Astrocyte (in vitro differentiated cells and primary cell): ENCODE results near the gene ITLN2. TPM values are rescaled to one million over a fixed set of nuclear protein-coding genes. Genes with fewer than 3 reads are reported as not detected.

Source experiments
- DNase-seq: peaks from one replicate; pipeline ENCODE4 v3.0.0-alpha.2; 2010; ENCODE audit warnings: low read depth
- FAIRE-seq: peaks from 2 replicates; lab custom pipeline; 2011; peaks lifted over from hg19 to GRCh38; lab: Jason Lieb, UNC
- H2AFZ ChIP-seq: 2 replicates; pipeline ENCODE4 v1.6.0; 2012; ENCODE audit warnings: low read depth, low read length, inconsistent platforms
- H3K27ac ChIP-seq: 2 replicates; pipeline ENCODE4 v1.5.1; 2011; ENCODE audit warnings: low read depth, low read length, inconsistent platforms
- H3K27me3 ChIP-seq: 2 replicates; pipeline ENCODE4 v1.6.0; 2011; ENCODE audit warnings: low read length, inconsistent platforms; ENCODE audit not compliant: insufficient read depth
- H3K36me3 ChIP-seq: 2 replicates; pipeline ENCODE4 v1.5.1; 2011; ENCODE audit warnings: low read length, inconsistent platforms; ENCODE audit not compliant: insufficient read depth
- H3K4me1 ChIP-seq: 2 replicates; pipeline ENCODE4 v1.5.1; 2011; ENCODE audit warnings: low read length, inconsistent platforms; ENCODE audit not compliant: insufficient read depth
- H3K4me2 ChIP-seq: 2 replicates; pipeline ENCODE4 v1.6.0; 2012; ENCODE audit warnings: low read length, inconsistent platforms
- H3K4me3 ChIP-seq: 2 replicates; pipeline ENCODE4 v1.5.1; 2011; ENCODE audit warnings: low read depth, mild to moderate bottlenecking, low read length, inconsistent platforms; ENCODE audit not compliant: insufficient read depth
- H3K79me2 ChIP-seq: 2 replicates; pipeline ENCODE4 v1.6.0; 2012; ENCODE audit warnings: mild to moderate bottlenecking, low read length, inconsistent platforms; ENCODE audit not compliant: insufficient read depth
- H3K9ac ChIP-seq: 2 replicates; pipeline ENCODE4 v1.6.0; 2012; ENCODE audit warnings: mild to moderate bottlenecking, low read length, inconsistent platforms
- H3K9me3 ChIP-seq: 2 replicates; pipeline ENCODE4 v1.5.1; 2012; ENCODE audit warnings: low read depth, mild to moderate bottlenecking, low read length, inconsistent platforms; ENCODE audit not compliant: insufficient read depth
- H4K20me1 ChIP-seq: 2 replicates; pipeline ENCODE4 v1.6.0; 2012; ENCODE audit warnings: low read length, inconsistent platforms; ENCODE audit not compliant: insufficient read depth
- H3K27ac Mint-ChIP-seq: one replicate; pipeline ENCODE4 v1.8.0; 2021; ENCODE audit warnings: mild to moderate bottlenecking, mixed read lengths; ENCODE audit not compliant: unreplicated experiment
- H3K27me3 Mint-ChIP-seq: one replicate; pipeline ENCODE4 v1.8.0; 2021; ENCODE audit warnings: low read depth, mixed read lengths; ENCODE audit not compliant: unreplicated experiment
- H3K36me3 Mint-ChIP-seq: one replicate; pipeline ENCODE4 v1.8.0; 2021; ENCODE audit warnings: low read depth, mixed read lengths; ENCODE audit not compliant: unreplicated experiment
- H3K4me1 Mint-ChIP-seq: one replicate; pipeline ENCODE4 v1.8.0; 2021; ENCODE audit warnings: low read depth, mixed read lengths; ENCODE audit not compliant: unreplicated experiment
- H3K4me3 Mint-ChIP-seq: one replicate; pipeline ENCODE4 v1.8.0; 2021; ENCODE audit warnings: mild to moderate bottlenecking, moderate library complexity, mixed read lengths; ENCODE audit not compliant: unreplicated experiment
- H3K9me3 Mint-ChIP-seq: one replicate; pipeline ENCODE4 v1.8.0; 2021; ENCODE audit warnings: mild to moderate bottlenecking, mixed read lengths; ENCODE audit not compliant: unreplicated experiment
- CTCF ChIP-seq: IDR thresholded peaks from 2 replicates; pipeline ENCODE4 v1.5.1; 2011; ENCODE audit warnings: low read depth, mild to moderate bottlenecking, inconsistent platforms, low read length, moderate library complexity; ENCODE audit not compliant: insufficient read depth
- EZH2 ChIP-seq: IDR thresholded peaks from 2 replicates; pipeline ENCODE4 v1.6.1; 2012; ENCODE audit warnings: mild to moderate bottlenecking, low read length, inconsistent platforms; ENCODE audit not compliant: insufficient read depth
- total RNA-seq: library from RNA; stranded (reverse); gene quantifications from 2 replicates; pipeline ENCODE4 v1.2.1, GENCODE V29; 2021

ITLN2 gene
- total RNA-seq, 1 donor from 2014 or later, result not detected

- Histone ChIP-seq H3K4me3 (no peak overlapping the region), H3K79me2 (no peaks in the 10 kb centered on the region), H3K4me2 (peak overlapping the region; percentile 64), H3K27me3 (peaks cover 18% of the 10 kb centered on the region), H3K9me3 (no peaks in the 10 kb centered on the region), H3K9ac (no peak overlapping the region), H4K20me1 (no peaks in the 10 kb centered on the region), H3K27ac (no peak overlapping the region), H3K4me1 (no peaks in the 10 kb centered on the region), H2AFZ (peak overlapping the region; percentile 18), H3K36me3 (no peaks in the 10 kb centered on the region)
- Mint-ChIP-seq H3K36me3 (no peaks in the 10 kb centered on the region), H3K9me3 (peaks cover 2% of the 10 kb centered on the region), H3K27me3 (peaks cover 17% of the 10 kb centered on the region), H3K4me3 (peak overlapping the region; percentile 54), H3K4me1 (no peaks in the 10 kb centered on the region), H3K27ac (no peak overlapping the region)
- no peak for FAIRE-seq
- no peak for DNase-seq
- TF ChIP-seq CTCF, result no peak
- peak; percentile 13 for TF ChIP-seq EZH2
Measured at GRCh38 chr1:160981584-160982411, 27.2 kb upstream of the ITLN2 start.

- H3K4me1 ChIP-seq, result no peaks in the 10 kb centered on the region
- TF ChIP-seq CTCF (no peak), EZH2 (no peak)
Measured at GRCh38 chr1:160979286-160979685, 24.7 kb upstream of the ITLN2 start.

GRCh38 chr1:160978510-160978927, 23.9 kb upstream of the ITLN2 start:
- Mint-ChIP-seq H3K9me3 (peaks cover 2% of the 10 kb centered on the region), H3K4me3 (no peak overlapping the region)

More at GRCh38 chr1:160979286-160979685, 24.7 kb upstream of the ITLN2 start:
- Histone ChIP-seq H4K20me1 (no peaks in the 10 kb centered on the region), H2AFZ (no peak overlapping the region), H3K4me3 (no peak overlapping the region), H3K9ac (no peak overlapping the region), H3K36me3 (no peaks in the 10 kb centered on the region), H3K79me2 (no peaks in the 10 kb centered on the region), H3K27me3 (peaks cover 18% of the 10 kb centered on the region), H3K27ac (no peak overlapping the region), H3K9me3 (no peaks in the 10 kb centered on the region), H3K4me2 (no peak overlapping the region)
- no peak overlapping the region for H3K27ac Mint-ChIP-seq
- H3K9me3 Mint-ChIP-seq, result peaks cover 2% of the 10 kb centered on the region
- no peaks in the 10 kb centered on the region for H3K4me1 Mint-ChIP-seq
- H3K4me3 Mint-ChIP-seq, result no peak overlapping the region
- H3K36me3 Mint-ChIP-seq, result no peaks in the 10 kb centered on the region
- peaks cover 17% of the 10 kb centered on the region for H3K27me3 Mint-ChIP-seq
- FAIRE-seq (no peak), DNase-seq (no peak)

More at GRCh38 chr1:160978510-160978927, 23.9 kb upstream of the ITLN2 start:
- FAIRE-seq (no peak), DNase-seq (no peak)
- H3K9me3 ChIP-seq, result no peaks in the 10 kb centered on the region
- H3K4me1 Mint-ChIP-seq, result no peaks in the 10 kb centered on the region
- H3K79me2 ChIP-seq, result no peaks in the 10 kb centered on the region
- H3K36me3 ChIP-seq, result no peaks in the 10 kb centered on the region
- no peak overlapping the region for H3K9ac ChIP-seq
- H2AFZ ChIP-seq, result no peak overlapping the region
- no peak overlapping the region for H3K27ac ChIP-seq
- no peak overlapping the region for H3K4me2 ChIP-seq
- H3K27me3 ChIP-seq, result peaks cover 18% of the 10 kb centered on the region
- H3K4me3 ChIP-seq, result no peak overlapping the region
- TF ChIP-seq EZH2, result no peak
- no peak for TF ChIP-seq CTCF
- H3K27ac Mint-ChIP-seq, result no peak overlapping the region
- no peaks in the 10 kb centered on the region for H3K4me1 ChIP-seq
- no peaks in the 10 kb centered on the region for H4K20me1 ChIP-seq
- H3K27me3 Mint-ChIP-seq, result peaks cover 17% of the 10 kb centered on the region
- no peaks in the 10 kb centered on the region for H3K36me3 Mint-ChIP-seq
